ENCODE results near the gene TRAK1.

The TRAK1 gene

GRCh38 chr3:42159147-42159546 lies 68.0 kb downstream of the TRAK1 start:
- no peak for DNase-seq

GRCh38 chr3:42159706-42160472 lies 68.7 kb downstream of the TRAK1 start:
- DNase-seq = no peak

GRCh38 chr3:42161050-42161935 lies 70.1 kb downstream of the TRAK1 start:
- peak; percentile 67 for DNase-seq

GRCh38 chr3:42162462-42162861 lies 71.3 kb downstream of the TRAK1 start:
- no peak for DNase-seq

DNA sequence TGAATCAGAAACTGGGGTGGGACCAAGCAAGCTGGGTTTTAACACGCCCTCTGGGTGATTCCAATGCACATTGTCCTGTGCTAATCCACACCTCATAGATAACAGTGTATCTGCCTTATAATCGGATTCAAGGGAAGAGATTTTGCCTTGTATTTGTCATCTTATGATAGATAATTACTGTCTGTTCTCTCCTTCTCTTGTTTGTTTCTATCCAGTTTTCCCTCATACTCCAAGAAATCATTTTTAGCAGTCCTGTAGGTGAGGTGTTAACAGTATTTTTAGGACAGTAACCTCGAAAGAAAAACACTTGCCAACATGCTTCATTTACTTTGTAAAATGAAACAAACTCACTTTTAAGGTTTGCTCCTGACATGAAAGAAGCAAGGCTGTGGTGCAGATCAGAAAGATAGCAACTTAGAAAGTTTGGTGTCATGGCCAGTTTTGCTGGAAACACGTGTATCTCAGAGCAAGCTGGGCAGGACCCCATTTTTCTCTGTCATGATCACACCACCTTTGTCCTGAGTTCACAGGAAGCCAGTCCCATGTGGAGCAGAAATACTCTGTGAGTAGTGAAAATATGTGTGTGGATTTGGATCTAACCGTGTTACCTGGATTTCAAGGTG lies 72.6 kb downstream of the TRAK1 start:
- DNase-seq = no peak

GRCh38 chr3:42164656-42165055 lies 73.5 kb downstream of the TRAK1 start:
- no peak for DNase-seq

- peak; percentile 47 for DNase-seq
These were observed 74.1 kb downstream of the TRAK1 start for GRCh38 chr3:42165211-42165610.

- no peak for DNase-seq
These were observed 75.1 kb downstream of the TRAK1 start for GRCh38 chr3:42166214-42166613.

DNA sequence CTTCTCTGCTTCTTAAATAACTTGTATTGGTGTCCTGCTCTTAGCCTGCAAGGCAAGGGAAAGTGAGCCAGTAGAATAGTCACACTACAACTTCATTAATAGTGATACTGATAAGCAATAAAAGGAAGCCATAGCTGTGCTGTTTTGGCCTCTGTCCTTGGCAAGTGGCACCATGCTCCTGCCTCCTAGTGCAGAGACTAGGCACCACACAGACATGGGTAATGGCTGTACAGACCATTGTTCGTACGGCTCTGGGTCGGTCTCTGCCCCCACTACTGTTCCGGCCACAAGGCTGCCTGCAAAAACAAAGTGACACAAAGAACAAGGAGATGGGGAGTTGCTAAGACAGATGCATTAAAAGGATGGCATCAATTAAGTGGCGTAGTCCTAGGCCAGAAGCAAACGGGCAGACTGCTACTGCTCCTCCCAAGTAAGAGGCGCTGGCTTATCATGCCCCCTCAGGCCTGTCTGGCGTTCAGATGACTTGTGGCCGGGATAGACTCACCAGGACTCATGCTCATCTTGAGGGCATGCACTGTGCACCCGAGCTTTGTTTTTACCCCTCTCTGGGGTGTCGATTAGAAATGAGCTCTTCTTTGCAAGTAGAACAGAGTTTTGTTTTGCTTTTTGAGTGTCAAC lies 75.6 kb downstream of the TRAK1 start:
- DNase-seq = no peak

DNA sequence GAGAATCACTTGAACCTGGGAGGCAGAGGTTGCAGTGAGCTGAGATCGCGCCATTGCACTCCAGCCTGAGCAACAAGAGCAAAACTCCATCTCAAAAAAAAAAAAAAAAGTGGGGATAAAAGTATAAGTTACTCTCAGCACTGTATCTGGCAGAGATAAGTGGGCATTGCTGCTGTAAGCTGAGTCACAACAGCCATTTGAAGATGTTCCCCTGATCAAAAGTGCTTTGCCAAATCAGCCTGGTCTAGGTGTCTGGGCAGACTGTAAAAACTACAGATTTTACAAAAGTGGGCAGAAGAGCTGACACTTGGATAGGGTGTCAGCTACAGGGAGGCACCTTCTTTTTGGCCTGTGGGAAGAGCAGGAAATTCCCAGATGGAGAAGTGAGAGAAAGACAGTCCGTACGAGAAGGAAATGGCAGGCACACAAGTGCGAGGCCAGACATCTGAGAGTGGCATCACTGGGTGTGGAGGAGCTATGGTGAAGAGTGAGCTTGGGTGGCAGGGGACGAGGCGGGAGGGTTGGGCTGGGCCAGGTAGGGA lies 78.5 kb downstream of the TRAK1 start:
- no peak for DNase-seq

DNA sequence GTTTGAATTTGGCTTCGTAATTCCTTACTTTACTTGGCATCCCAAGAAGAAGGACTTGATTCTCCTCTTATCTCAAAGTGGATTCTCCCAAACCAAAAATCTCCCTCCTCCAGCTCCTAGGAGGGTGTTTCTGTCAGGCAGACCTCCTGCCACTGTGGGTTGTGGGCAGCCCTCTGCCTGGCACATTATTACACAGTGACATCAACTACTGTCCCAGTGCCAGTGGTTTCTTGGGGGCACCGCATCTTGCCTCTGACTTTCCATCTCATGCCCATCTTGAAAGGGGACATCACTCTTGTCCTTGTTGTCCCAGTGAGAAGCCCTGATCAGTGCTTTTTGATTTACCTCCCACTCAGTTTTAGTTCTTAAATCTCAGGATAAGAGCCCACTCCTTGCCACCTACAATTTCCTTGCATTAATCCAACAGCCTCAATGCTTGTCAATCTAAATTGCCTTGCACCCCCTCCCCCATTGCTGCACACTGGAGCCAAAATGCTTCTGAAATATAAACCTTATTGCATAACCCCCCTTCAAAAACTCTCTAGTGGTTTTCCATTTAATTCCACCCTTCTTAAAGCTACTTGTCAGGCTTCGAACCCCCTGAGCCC lies 81.0 kb downstream of the TRAK1 start:
- DNase-seq = no peak

- DNase-seq = no peak
These were observed 82.2 kb downstream of the TRAK1 start for GRCh38 chr3:42173307-42173706.

- no peak for DNase-seq
These were observed 83.7 kb downstream of the TRAK1 start for GRCh38 chr3:42174679-42175385.

DNA sequence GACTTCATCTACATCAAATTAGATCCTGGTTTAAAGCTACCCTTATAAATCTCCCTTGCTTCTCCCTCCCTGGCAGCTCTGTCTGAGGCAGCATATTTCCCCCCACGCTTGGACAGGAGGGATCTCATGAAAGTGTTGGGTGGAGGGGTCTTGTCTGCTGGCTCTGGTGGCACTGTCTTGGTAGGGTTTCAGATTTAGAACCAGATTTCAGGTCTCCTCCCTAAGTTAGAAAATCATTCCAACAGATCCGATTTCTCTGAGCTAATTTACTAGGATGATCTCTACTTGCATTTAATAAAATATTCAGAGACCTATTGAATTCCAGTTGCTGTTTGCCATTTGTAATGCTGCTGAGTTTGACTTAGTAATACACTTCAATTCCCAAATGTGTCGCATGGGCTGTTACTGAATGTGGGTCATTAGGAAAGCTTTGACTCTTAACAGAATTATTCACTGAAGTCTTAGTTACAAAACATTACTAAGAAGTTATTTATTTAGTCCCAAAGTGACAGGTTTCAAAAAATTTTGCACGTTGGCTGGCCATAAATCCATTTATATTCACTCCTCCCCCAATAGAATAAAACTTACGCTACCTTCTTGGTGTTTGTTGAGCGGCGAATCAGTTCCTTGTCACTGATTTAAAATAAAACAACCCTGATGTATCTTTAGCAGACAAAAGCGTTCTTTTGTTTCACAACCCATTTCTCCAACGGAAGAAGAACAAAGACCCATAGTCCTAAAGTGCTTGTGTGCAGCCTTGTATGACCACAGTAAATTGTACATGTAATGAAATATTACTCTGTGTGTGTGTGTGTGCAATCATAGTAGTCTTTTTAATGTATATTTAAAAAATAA lies 84.5 kb downstream of the TRAK1 start:
- DNase-seq = no peak

GRCh38 chr3:42176242-42177034 lies 85.3 kb downstream of the TRAK1 start:
- no peak for DNase-seq

DNA sequence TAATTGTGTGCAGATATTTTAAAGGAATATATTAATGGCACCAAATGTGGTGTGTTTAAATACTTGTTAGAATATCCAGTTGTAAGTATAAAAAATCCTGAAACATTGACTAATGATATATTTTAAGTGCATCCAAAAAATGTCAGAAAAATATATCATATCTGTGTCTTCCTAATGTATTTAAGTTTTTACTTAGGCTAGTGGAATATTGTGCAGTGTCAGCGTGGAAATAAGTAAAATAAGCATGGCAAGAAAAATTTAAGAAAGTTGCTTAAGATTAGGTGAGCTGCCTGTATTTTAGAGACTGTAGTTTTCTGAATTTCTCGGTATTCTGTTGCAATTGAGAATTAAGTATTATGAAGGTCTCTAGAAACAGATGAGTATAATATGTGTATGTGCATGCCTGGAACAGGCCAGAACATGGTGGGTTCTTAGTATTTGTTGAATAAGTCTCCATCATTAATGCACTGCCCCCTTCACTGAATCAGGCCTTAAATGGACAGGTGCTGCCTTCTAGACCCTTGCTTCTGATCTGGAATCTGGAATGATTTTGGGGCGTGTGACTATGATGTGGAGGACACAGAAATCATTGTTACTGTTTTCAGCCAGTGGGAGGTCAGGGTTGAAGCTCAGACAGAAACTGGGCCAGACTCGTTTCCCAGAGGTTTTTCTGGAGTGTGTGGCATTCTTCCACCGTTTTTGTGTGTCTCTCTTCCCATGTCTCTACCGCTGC lies 86.1 kb downstream of the TRAK1 start:
- DNase-seq = no peak

GRCh38 chr3:42177801-42178150 lies 86.6 kb downstream of the TRAK1 start:
- no peak for DNase-seq

GRCh38 chr3:42179110-42179725 lies 88.1 kb downstream of the TRAK1 start:
- peak; percentile 85 for DNase-seq

- DNase-seq = no peak
These were observed 89.7 kb downstream of the TRAK1 start for GRCh38 chr3:42180901-42181300.

All from fibroblast of upper back skin (primary cell).